HepG2 (cell line): ENCODE results near the gene MISFA. TPM values are rescaled to one million over a fixed set of nuclear protein-coding genes. Genes with fewer than 3 reads are reported as not detected.

ENCODE experiments used
- CSRNP2 ChIP-seq: sonication (generic); formaldehyde crosslinking; conservative IDR thresholded peaks from 2 replicates; pipeline ENCODE4 v1.8.0; 2022; ENCODE audit warnings: low read depth, missing genetic modification reagents
- E2F5 ChIP-seq: sonication (generic); formaldehyde crosslinking; conservative IDR thresholded peaks from 2 replicates; pipeline ENCODE4 v1.4.0; 2020; ENCODE audit warnings: missing genetic modification reagents
- GFI1 ChIP-seq: sonication (generic); formaldehyde crosslinking; IDR thresholded peaks from 2 replicates; pipeline ENCODE4 v1.5.0; 2020; ENCODE audit warnings: missing genetic modification reagents, mild to moderate bottlenecking, borderline replicate concordance
- GPN1 ChIP-seq: sonication (generic); formaldehyde crosslinking; IDR thresholded peaks from 2 replicates; pipeline ENCODE4 v1.5.1; 2020; ENCODE audit warnings: missing genetic modification reagents, borderline replicate concordance
- JUND ChIP-seq: sonication (generic); formaldehyde crosslinking; IDR thresholded peaks from 2 replicates; pipeline ENCODE4 v1.8.0; 2022; ENCODE audit warnings: mild to moderate bottlenecking, missing genetic modification reagents
- NFIB ChIP-seq: sonication (generic); formaldehyde crosslinking; IDR thresholded peaks from 2 replicates; pipeline ENCODE4 v1.9.0; 2021; ENCODE audit warnings: missing genetic modification reagents, mild to moderate bottlenecking, borderline replicate concordance
- PBX2 ChIP-seq: IDR thresholded peaks from 2 replicates; pipeline ENCODE4 v1.6.1; 2016; ENCODE audit warnings: control low read depth
- PREB ChIP-seq: sonication (generic); formaldehyde crosslinking; IDR thresholded peaks from 2 replicates; pipeline ENCODE4 v1.4.0; 2020; ENCODE audit warnings: missing genetic modification reagents
- RELA ChIP-seq: sonication (generic); formaldehyde crosslinking; IDR thresholded peaks from 2 replicates; pipeline ENCODE4 v1.4.0; 2020; ENCODE audit warnings: missing genetic modification reagents
- RFX3 ChIP-seq: IDR thresholded peaks from 2 replicates; pipeline ENCODE4 v1.6.1; 2016; ENCODE audit warnings: missing biosample characterization, missing genetic modification reagents
- ZNF232 ChIP-seq: sonication (generic); formaldehyde crosslinking; IDR thresholded peaks from 2 replicates; pipeline ENCODE4 v1.4.0; 2020; ENCODE audit warnings: missing genetic modification reagents, borderline replicate concordance
- ZNF530 ChIP-seq: sonication (generic); formaldehyde crosslinking; IDR thresholded peaks from 2 replicates; pipeline ENCODE4 v1.5.0; 2020; ENCODE audit warnings: low read depth, mild to moderate bottlenecking, missing genetic modification reagents
- ZNF784 ChIP-seq: sonication (generic); formaldehyde crosslinking; IDR thresholded peaks from 2 replicates; pipeline ENCODE4 v1.5.1; 2020; ENCODE audit warnings: missing genetic modification reagents, mild to moderate bottlenecking, borderline replicate concordance
- polyA plus RNA-seq, 8 experiments: library from polyadenylated mRNA; depleted of rRNA in 3 of 8; stranded (reverse) in 7 of 8; unstranded in 1 of 8; fragments of >200 nt; fragmentation: Illumina TruSeq in 4 of 8; extraction: Trizol in 4 of 8; gene quantifications; 2 replicates each; pipeline versions ENCODE4 v1.2.1 to v1.2.3, GENCODE V29; 2011 to 2016; ENCODE audit warnings: low read depth in 4 of 8, missing spikeins in 1 of 8, mixed read lengths in 1 of 8; ENCODE audit not compliant: insufficient read depth in 1 of 8
- total RNA-seq, 5 experiments: library from RNA; depleted of rRNA; stranded (reverse); fragments of >200 nt; fragmentation: Illumina TruSeq; extraction: Trizol; gene quantifications; 2 replicates each; pipeline ENCODE4 v1.2.3, GENCODE V29; 2016; ENCODE audit warnings: low read depth in 1 of 5

The MISFA gene
- total and polyA plus RNA-seq, 2 of the 13 experiments (the other 11 are each of a cell fraction or from before 2014, with no cell fraction given): 1.4 to 5.4 TPM

- no peak for TF ChIP-seq PBX2 (CRISPR knock-in tag)
- TF ChIP-seq ZNF530 (CRISPR knock-in tag): no peak
- TF ChIP-seq JUND (CRISPR knock-in tag): no peak
- no peak for TF ChIP-seq RELA (CRISPR knock-in tag)
- no peak; the same call in 1 of the 2 replicates for TF ChIP-seq RFX3
- no peak for TF ChIP-seq CSRNP2 (CRISPR knock-in tag)
- TF ChIP-seq NFIB (CRISPR knock-in tag): no peak
- peak; percentile 53 for TF ChIP-seq E2F5
- TF ChIP-seq GFI1 (CRISPR knock-in tag): peak; percentile 66; the same call in 1 of the 2 replicates
- TF ChIP-seq ZNF784 (CRISPR knock-in tag): no peak
- TF ChIP-seq ZNF232: 0 out of 2 replicates have a peak, but pooled peaks have one; percentile 74
- no peak; the same call in 1 of the 2 replicates for TF ChIP-seq GPN1 (CRISPR knock-in tag)
- no peak for TF ChIP-seq PREB (CRISPR knock-in tag)
Measured at GRCh38 chr11:18634140-18635032, 34.8 kb downstream of the MISFA start, which contains the start of gene SPTY2D1 (continued).
